ENCODE data around the gene DDIT3. TPM values are rescaled to one million over a fixed set of nuclear protein-coding genes. Genes with fewer than 3 reads are reported as not detected.

DDIT3 gene
- total and polyA plus RNA-seq, 2 donors (not counting 1 experiment from before 2014, with no cell fraction given), result 57.8 to 265 TPM

GRCh38 chr12:57476993-57477709, 43.2 kb downstream of the DDIT3 start:
- Histone ChIP-seq H3K4me3 (replicated peaks in 1 of 4; ENCODE audit: control extremely low read depth in 1 of 4, insufficient read depth in 1 of 4, low read depth in 3 of 4, low read length in 4 of 4) (no peak overlapping the region), H3K36me3 (ENCODE audit: control insufficient read depth, insufficient read depth, low read length) (no peaks in the 10 kb centered on the region), H3K9me3 (ENCODE audit: control insufficient read depth, insufficient read depth, low read depth, low read length) (no peaks in the 10 kb centered on the region), H3K4me2 (ENCODE audit: extremely low read depth, insufficient read depth, low read length) (no peak overlapping the region), H3K27me3 (ENCODE audit: control insufficient read depth, insufficient read depth, low read length) (peaks cover 63% of the 10 kb centered on the region), H4K20me1 (ENCODE audit: control insufficient read depth, extremely low read depth, insufficient read depth, low read length) (no peaks in the 10 kb centered on the region), H3K27ac (ENCODE audit: insufficient read depth, low read length) (no peak overlapping the region), H2AFZ (ENCODE audit: low read length) (no peak overlapping the region), H3K79me2 (ENCODE audit: control insufficient read depth, insufficient read depth, low read length) (no peaks in the 10 kb centered on the region), H3K9ac (ENCODE audit: insufficient read depth, low read length) (no peak overlapping the region), H3K4me1 (ENCODE audit: control insufficient read depth, extremely low read depth, insufficient read depth, low read length) (no peaks in the 10 kb centered on the region)
- TF ChIP-seq EZH2 (IDR thresholded peaks at IDR 0.05; ENCODE audit: low read length, missing control alignments), result no peak
- no peak for DNase-seq (ENCODE audit: low read depth in 2 of 2)

GRCh38 chr12:57476162-57476992, 43.9 kb downstream of the DDIT3 start:
- H3K4me2 ChIP-seq (ENCODE audit: extremely low read depth, insufficient read depth, low read length), result peak overlapping the region; percentile 79
- no peaks in the 10 kb centered on the region for H4K20me1 ChIP-seq (ENCODE audit: control insufficient read depth, extremely low read depth, insufficient read depth, low read length)
- no peaks in the 10 kb centered on the region for H3K4me1 ChIP-seq (ENCODE audit: control insufficient read depth, extremely low read depth, insufficient read depth, low read length)
- H3K79me2 ChIP-seq (ENCODE audit: control insufficient read depth, insufficient read depth, low read length), result no peaks in the 10 kb centered on the region
- peak overlapping the region in 1 of 4 experiments; percentile 33 for H3K4me3 ChIP-seq (replicated peaks in 1 of 4; ENCODE audit: control extremely low read depth in 1 of 4, insufficient read depth in 1 of 4, low read depth in 3 of 4, low read length in 4 of 4)
- H3K27ac ChIP-seq (ENCODE audit: insufficient read depth, low read length), result no peak overlapping the region
- no peak overlapping the region for H2AFZ ChIP-seq (ENCODE audit: low read length)
- H3K27me3 ChIP-seq (ENCODE audit: control insufficient read depth, insufficient read depth, low read length), result peaks cover 63% of the 10 kb centered on the region
- no peaks in the 10 kb centered on the region for H3K9me3 ChIP-seq (ENCODE audit: control insufficient read depth, insufficient read depth, low read depth, low read length)
- no peak overlapping the region for H3K9ac ChIP-seq (ENCODE audit: insufficient read depth, low read length)
- no peak for DNase-seq (ENCODE audit: low read depth in 2 of 2)
- TF ChIP-seq, protein P1, sequence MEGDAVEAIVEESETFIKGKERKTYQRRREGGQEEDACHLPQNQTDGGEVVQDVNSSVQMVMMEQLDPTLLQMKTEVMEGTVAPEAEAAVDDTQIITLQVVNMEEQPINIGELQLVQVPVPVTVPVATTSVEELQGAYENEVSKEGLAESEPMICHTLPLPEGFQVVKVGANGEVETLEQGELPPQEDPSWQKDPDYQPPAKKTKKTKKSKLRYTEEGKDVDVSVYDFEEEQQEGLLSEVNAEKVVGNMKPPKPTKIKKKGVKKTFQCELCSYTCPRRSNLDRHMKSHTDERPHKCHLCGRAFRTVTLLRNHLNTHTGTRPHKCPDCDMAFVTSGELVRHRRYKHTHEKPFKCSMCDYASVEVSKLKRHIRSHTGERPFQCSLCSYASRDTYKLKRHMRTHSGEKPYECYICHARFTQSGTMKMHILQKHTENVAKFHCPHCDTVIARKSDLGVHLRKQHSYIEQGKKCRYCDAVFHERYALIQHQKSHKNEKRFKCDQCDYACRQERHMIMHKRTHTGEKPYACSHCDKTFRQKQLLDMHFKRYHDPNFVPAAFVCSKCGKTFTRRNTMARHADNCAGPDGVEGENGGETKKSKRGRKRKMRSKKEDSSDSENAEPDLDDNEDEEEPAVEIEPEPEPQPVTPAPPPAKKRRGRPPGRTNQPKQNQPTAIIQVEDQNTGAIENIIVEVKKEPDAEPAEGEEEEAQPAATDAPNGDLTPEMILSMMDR (conservative IDR thresholded peaks at IDR 0.05 in 1 of 2, IDR thresholded peaks at IDR 0.05 in 1 of 2; ENCODE audit: low read depth in 1 of 2, low read length in 2 of 2), result no peak
- no peak for TF ChIP-seq EZH2 (IDR thresholded peaks at IDR 0.05; ENCODE audit: low read length, missing control alignments)
- no peaks in the 10 kb centered on the region for H3K36me3 ChIP-seq (ENCODE audit: control insufficient read depth, insufficient read depth, low read length)

DNA sequence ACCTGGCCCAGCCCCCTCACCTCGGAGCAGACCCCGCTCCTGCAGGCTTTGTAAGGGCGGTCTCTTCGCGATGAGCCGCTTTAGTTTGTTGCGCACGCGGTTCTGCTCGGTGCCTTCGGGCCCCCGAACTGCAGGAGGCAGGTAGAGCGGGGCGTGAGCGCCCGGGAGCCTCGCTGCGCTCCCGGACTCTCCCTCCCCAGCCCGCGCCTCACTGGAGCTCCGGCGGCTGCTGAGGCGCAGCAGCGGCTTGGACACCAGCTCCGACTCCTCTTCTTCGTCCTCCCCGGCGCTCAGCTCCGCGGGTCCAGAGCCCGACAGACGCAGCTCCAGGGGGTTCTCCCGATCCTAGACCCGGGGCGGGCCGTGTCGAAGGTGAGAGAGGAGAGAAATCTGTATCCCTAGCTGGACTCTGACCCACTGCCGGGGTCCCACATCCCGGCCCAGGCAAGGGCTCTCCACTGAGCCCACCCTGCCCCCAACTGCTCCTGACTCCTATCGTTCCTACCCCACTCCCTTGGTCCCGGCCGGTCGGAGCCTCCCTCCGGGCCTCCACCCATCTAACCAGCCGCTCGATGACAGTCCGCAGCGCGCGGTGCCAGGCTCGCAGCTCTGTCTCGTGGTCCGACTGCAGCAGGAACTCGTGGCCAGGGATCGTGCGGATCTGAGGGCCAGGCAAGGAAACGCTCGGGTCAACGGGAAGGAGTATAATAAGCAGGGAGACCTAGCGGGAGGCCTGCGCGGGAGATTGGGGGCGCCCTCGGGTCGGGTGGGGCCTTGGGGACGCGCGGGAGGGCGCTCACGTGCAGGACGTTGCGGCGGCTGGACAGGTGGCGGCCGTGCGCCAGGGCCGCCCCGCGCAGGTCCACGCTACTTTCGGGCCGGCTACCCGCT, 44.8 kb downstream of the DDIT3 start:
- H3K36me3 ChIP-seq (ENCODE audit: control insufficient read depth, insufficient read depth, low read length), result no peaks in the 10 kb centered on the region
- H3K27ac ChIP-seq (ENCODE audit: insufficient read depth, low read length), result no peak overlapping the region
- H3K79me2 ChIP-seq (ENCODE audit: control insufficient read depth, insufficient read depth, low read length), result no peaks in the 10 kb centered on the region
- no peak overlapping the region for H3K9ac ChIP-seq (ENCODE audit: insufficient read depth, low read length)
- no peaks in the 10 kb centered on the region for H4K20me1 ChIP-seq (ENCODE audit: control insufficient read depth, extremely low read depth, insufficient read depth, low read length)
- TF ChIP-seq, protein P1 (conservative IDR thresholded peaks at IDR 0.05 in 1 of 2, IDR thresholded peaks at IDR 0.05 in 1 of 2; ENCODE audit: low read depth in 1 of 2, low read length in 2 of 2), result no peak
- TF ChIP-seq EZH2 (IDR thresholded peaks at IDR 0.05; ENCODE audit: low read length, missing control alignments), result peak; percentile 58
- no peaks in the 10 kb centered on the region for H3K9me3 ChIP-seq (ENCODE audit: control insufficient read depth, insufficient read depth, low read depth, low read length)
- DNase-seq (ENCODE audit: low read depth in 2 of 2), result peak in 1 of 2 donors; percentile 26
- no peaks in the 10 kb centered on the region for H3K4me1 ChIP-seq (ENCODE audit: control insufficient read depth, extremely low read depth, insufficient read depth, low read length)
- peak overlapping the region in 1 of 4 experiments; percentile 33 for H3K4me3 ChIP-seq (replicated peaks in 1 of 4; ENCODE audit: control extremely low read depth in 1 of 4, insufficient read depth in 1 of 4, low read depth in 3 of 4, low read length in 4 of 4)
- H3K4me2 ChIP-seq (ENCODE audit: extremely low read depth, insufficient read depth, low read length), result peak overlapping the region; percentile 79
- H2AFZ ChIP-seq (ENCODE audit: low read length), result no peak overlapping the region
- peaks cover 59% of the 10 kb centered on the region for H3K27me3 ChIP-seq (ENCODE audit: control insufficient read depth, insufficient read depth, low read length)
